ENCODE data around the gene MEIKIN. TPM values are rescaled to one million over a fixed set of nuclear protein-coding genes. Genes with fewer than 3 reads are reported as not detected.

MEIKIN gene
- total RNA-seq, 2 donors from 2014 or later = 39.2 TPM; not detected in 1

DNA sequence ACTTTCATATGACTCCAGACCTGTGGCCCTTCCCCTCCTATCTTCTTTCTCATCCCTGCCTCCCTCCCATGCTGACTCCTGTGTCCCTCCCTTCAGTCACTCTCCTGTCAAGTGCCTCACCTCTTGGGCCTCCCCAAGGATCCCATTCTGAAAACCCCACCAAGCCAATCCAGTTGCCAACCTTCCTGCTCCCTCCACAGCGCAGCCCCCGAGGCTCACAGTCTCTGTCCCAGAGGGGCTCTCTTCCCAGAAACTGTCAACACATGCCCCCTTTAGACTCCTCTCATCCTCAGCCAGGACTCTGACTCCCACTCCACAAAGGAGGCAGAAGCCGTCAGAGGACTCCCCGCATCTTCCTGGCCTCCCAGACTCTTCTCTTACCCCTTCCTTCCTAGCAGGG lies 35.2 kb upstream of the MEIKIN start:
- intact Hi-C loops (cut with DNase I) = no loop called here
- 88 to 94% methylated on average over 4 of the region's 4 CpGs for WGBS, 2 donors
- Histone ChIP-seq H3K27ac (no peak overlapping the region), H3K36me3 (replicated peaks in 1 of 2; ENCODE audit: insufficient read depth in 1 of 2, low read depth in 2 of 2) (no peaks in the 10 kb centered on the region), H3K9me3 (no peaks in the 10 kb centered on the region), H3K4me3 (no peak overlapping the region), H3K27me3 (no peaks in the 10 kb centered on the region), H3K4me1 (no peaks in the 10 kb centered on the region)
- DNase-seq (no peak), ATAC-seq (no peak)
- TF ChIP-seq POLR2A (IDR thresholded peaks at IDR 0.05) = no peak
- TF ChIP-seq, protein P1, sequence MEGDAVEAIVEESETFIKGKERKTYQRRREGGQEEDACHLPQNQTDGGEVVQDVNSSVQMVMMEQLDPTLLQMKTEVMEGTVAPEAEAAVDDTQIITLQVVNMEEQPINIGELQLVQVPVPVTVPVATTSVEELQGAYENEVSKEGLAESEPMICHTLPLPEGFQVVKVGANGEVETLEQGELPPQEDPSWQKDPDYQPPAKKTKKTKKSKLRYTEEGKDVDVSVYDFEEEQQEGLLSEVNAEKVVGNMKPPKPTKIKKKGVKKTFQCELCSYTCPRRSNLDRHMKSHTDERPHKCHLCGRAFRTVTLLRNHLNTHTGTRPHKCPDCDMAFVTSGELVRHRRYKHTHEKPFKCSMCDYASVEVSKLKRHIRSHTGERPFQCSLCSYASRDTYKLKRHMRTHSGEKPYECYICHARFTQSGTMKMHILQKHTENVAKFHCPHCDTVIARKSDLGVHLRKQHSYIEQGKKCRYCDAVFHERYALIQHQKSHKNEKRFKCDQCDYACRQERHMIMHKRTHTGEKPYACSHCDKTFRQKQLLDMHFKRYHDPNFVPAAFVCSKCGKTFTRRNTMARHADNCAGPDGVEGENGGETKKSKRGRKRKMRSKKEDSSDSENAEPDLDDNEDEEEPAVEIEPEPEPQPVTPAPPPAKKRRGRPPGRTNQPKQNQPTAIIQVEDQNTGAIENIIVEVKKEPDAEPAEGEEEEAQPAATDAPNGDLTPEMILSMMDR (IDR thresholded peaks at IDR 0.05) = no peak

DNA sequence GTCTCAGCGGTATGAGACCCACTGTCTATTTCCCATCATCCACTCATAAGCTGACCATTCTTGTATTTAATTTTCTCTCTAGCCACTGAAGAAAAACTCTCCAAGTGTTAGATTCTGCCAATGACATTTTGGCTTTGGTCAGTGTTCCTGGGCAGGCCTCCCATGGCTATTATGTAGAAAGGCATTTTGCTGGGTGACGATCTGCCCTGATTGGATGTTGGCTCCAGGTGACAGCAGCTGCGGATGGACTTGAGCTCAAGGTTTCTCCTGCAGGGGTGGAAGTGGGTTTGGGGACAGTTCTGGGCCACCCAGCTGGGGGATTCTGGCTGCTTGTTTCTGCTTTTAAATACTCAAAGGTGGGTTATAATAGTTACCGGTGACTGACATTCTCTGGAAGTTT lies 34.4 kb upstream of the MEIKIN start:
- Histone ChIP-seq H3K27ac (no peak overlapping the region), H3K36me3 (replicated peaks in 1 of 2; ENCODE audit: insufficient read depth in 1 of 2, low read depth in 2 of 2) (no peaks in the 10 kb centered on the region), H3K27me3 (no peaks in the 10 kb centered on the region), H3K9me3 (no peaks in the 10 kb centered on the region), H3K4me3 (no peak overlapping the region), H3K4me1 (no peaks in the 10 kb centered on the region)
- DNase-seq (no peak), ATAC-seq (no peak)
- intact Hi-C loops (cut with DNase I) = no loop called here
- WGBS, 2 donors = 82 to 89% methylated on average over 4 of the region's 4 CpGs
- TF ChIP-seq, protein P1 (IDR thresholded peaks at IDR 0.05) = no peak
- no peak for TF ChIP-seq POLR2A (IDR thresholded peaks at IDR 0.05)

DNA sequence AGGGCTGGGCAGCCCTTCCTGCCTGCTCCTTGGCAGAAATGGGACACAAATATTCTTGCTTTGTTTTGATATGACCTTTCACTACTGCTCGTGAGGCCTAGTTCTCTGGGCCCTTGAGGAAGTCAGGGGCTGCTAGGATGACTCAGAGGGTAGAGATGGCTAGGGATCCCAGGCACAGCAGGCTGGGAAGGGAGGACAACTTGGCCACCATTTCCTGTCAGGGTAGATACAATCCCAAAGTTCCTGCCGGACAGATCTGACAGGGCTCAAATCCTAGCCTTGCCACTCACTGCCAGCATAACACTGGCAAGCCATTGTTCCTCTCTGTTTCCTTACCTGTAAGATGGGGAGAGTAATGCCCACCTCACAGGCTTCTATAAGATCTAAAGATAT lies 31.7 kb upstream of the MEIKIN start:
- Histone ChIP-seq H3K4me1 (no peaks in the 10 kb centered on the region), H3K36me3 (replicated peaks in 1 of 2; ENCODE audit: insufficient read depth in 1 of 2, low read depth in 2 of 2) (no peaks in the 10 kb centered on the region), H3K27me3 (no peaks in the 10 kb centered on the region), H3K27ac (no peak overlapping the region), H3K9me3 (no peaks in the 10 kb centered on the region), H3K4me3 (no peak overlapping the region)
- TF ChIP-seq POLR2A (IDR thresholded peaks at IDR 0.05) = no peak
- TF ChIP-seq, protein P1 (IDR thresholded peaks at IDR 0.05) = no peak
- no peak for ATAC-seq
- intact Hi-C loops (cut with DNase I) = no loop called here
- no peak for DNase-seq
- 83 to 92% methylated on average over 2 of the region's 2 CpGs for WGBS, 2 donors

DNA sequence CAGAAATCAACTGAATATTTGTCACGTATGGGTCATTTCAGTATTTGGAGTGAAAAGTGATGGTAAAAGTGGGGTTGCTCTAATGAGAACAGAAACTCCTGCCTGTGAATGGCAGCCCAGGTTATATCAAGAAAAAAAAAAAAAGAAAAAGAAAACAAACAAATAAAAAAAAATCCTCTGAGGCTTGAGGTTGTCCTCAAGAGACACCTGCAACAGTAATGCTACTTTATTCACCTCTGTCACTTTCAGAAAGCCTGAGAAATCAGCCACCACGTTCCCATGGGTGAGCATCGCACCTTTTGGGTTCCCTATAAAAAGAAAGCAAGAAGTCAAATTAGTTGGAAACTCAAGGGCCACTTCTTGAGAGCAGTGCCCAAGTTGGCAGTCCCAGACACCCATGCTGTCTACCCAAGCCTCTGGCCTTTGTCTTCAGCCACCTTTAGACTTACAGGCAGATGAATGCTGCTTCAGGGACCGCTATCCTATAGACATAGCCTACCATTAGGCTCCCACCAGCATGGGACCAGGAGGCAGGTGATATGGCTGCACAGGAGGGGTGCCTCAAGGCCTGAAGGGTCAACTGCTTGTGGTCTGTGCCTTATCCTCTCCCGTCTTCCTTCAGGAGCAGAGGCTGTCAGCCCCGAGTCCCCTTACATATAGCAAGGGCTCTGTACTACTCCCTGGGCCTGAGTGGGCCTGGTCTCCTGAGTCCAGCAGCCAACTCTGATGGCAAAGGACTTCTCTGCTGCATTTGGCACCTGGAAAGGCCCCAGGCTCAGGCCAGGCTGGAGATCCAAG lies 31.1 kb upstream of the MEIKIN start:
- intact Hi-C loops (cut with DNase I) = no loop called here
- ATAC-seq (no peak), DNase-seq (no peak)
- H3K9me3 ChIP-seq = no peaks in the 10 kb centered on the region
- no peaks in the 10 kb centered on the region for H3K4me1 ChIP-seq
- TF ChIP-seq POLR2A (IDR thresholded peaks at IDR 0.05) = no peak
- TF ChIP-seq, protein P1 (IDR thresholded peaks at IDR 0.05) = no peak
- H3K4me3 ChIP-seq = no peak overlapping the region
- 84 to 86% methylated on average over 6 of the region's 6 CpGs for WGBS, 2 donors
- no peaks in the 10 kb centered on the region for H3K36me3 ChIP-seq (replicated peaks in 1 of 2; ENCODE audit: insufficient read depth in 1 of 2, low read depth in 2 of 2)
- H3K27ac ChIP-seq = no peak overlapping the region
- no peaks in the 10 kb centered on the region for H3K27me3 ChIP-seq
